Small intestine (tissue), 7 donors: ENCODE data around the gene ZBTB2. TPM values are rescaled to one million over a fixed set of nuclear protein-coding genes. Genes with fewer than 3 reads are reported as not detected.
"Not testable (repeated sequence)": the region's sequence is repeated elsewhere in the genome, so short reads cannot be mapped to it uniquely, and the experiment has no call there.

Experiments used
- DNase-seq, 2 donors: peaks; one replicate each; pipeline versions ENCODE4 v3.0.0 to v3.0.0-alpha.2; 2013
- FAIRE-seq: peaks from 2 replicates; lab custom pipeline; 2012; peaks lifted over from hg19 to GRCh38; lab: Jason Lieb, UNC
- H3K27ac ChIP-seq, 3 donors: one replicate each; pipeline ENCODE4 v1.5.1; 2013; ENCODE audit warnings: low read length in 2 of 3, mild to moderate bottlenecking in 2 of 3, control low read depth in 1 of 3, inconsistent platforms in 1 of 3, low read depth in 1 of 3, moderate library complexity in 1 of 3
- H3K27me3 ChIP-seq, 3 donors: one replicate each; pipeline ENCODE4 v1.6.1; 2013; ENCODE audit warnings: low read length in 3 of 3, inconsistent platforms in 1 of 3; ENCODE audit not compliant: control insufficient read depth in 3 of 3, insufficient read depth in 3 of 3
- H3K36me3 ChIP-seq, 3 donors: one replicate each; pipeline ENCODE4 v1.6.1; 2013; ENCODE audit warnings: low read length in 3 of 3, inconsistent platforms in 1 of 3, low read depth in 1 of 3, mild to moderate bottlenecking in 1 of 3, moderate library complexity in 1 of 3; ENCODE audit not compliant: control insufficient read depth in 3 of 3, insufficient read depth in 2 of 3
- H3K4me1 ChIP-seq, 3 donors: one replicate each; pipeline ENCODE4 v1.6.1; 2013; ENCODE audit warnings: low read length in 2 of 3, inconsistent platforms in 1 of 3, low read depth in 1 of 3, mild to moderate bottlenecking in 1 of 3, moderate library complexity in 1 of 3; ENCODE audit not compliant: control insufficient read depth in 3 of 3, insufficient read depth in 2 of 3
- H3K4me3 ChIP-seq, 3 donors: one replicate each; pipeline ENCODE4 v1.5.1; 2013; ENCODE audit warnings: low read length in 3 of 3, control low read depth in 1 of 3, inconsistent platforms in 1 of 3, low read depth in 1 of 3, mild to moderate bottlenecking in 1 of 3, moderate library complexity in 1 of 3
- H3K9me3 ChIP-seq, 2 donors: one replicate each; pipeline ENCODE4 v1.6.1; 2013; ENCODE audit warnings: low read depth in 1 of 2, low read length in 1 of 2; ENCODE audit not compliant: control insufficient read depth in 2 of 2, insufficient read depth in 1 of 2
- WGBS, 3 donors: extraction: QIAGEN DNeasy Blood & Tissue Kit; methylation state at CpG; one replicate each; pipeline ENCODE4 v1.1.7; 2013; 5-methylcytosine and 5-hydroxymethylcytosine counted together
- polyA plus RNA-seq, 4 donors: library from polyadenylated mRNA; stranded (reverse) in 3 of 4; unstranded in 1 of 4; fragments of 200-250 nt in 3 of 4; fragments of 120-200 nt in 1 of 4; gene quantifications; one replicate each; pipeline versions ENCODE4 v1.2.1 to v1.2.3, GENCODE V29; 2013
- donor health status: healthy with polysubstance abuse.
- donor health status: control.
- donor health status: control.
- donor health status: Bipolar disorder and iron deficiency.
- donor health status: healthy.

The ZBTB2 gene
- polyA plus RNA-seq, 4 donors: 7.1 to 14.7 (median 8.4) TPM

GRCh38 chr6:151357758-151358436 lies 33.5 kb downstream of the ZBTB2 start:
- no peak for FAIRE-seq
- H3K27me3 ChIP-seq: no peaks in the 10 kb centered on the region
- peaks cover 0 to 19% (median 2%) of the 10 kb centered on the region in 3 donors for H3K36me3 ChIP-seq
- H3K9me3 ChIP-seq: no peaks in the 10 kb centered on the region
- no peak for DNase-seq
- no peak overlapping the region for H3K27ac ChIP-seq
- WGBS, 3 donors: 75 to 87% (median 87%) methylated on average over 6 of the region's 6 CpGs
- H3K4me3 ChIP-seq: no peak overlapping the region
- H3K4me1 ChIP-seq: no peaks in the 10 kb centered on the region

- H3K9me3 ChIP-seq, H3K27me3 ChIP-seq, H3K27ac ChIP-seq, H3K4me3 ChIP-seq, FAIRE-seq, DNase-seq, H3K4me1 ChIP-seq: not testable (repeated sequence)
- H3K36me3 ChIP-seq: peaks cover 0 to 13% (median 2%) of the 10 kb centered on the region in 3 donors
- 88 to 94% (median 90%) methylated on average over 6 of the region's 6 CpGs for WGBS, 3 donors
Observed at GRCh38 chr6:151356983-151357382, 34.4 kb downstream of the ZBTB2 start.

- DNase-seq (no peak), FAIRE-seq (no peak)
- no peaks in the 10 kb centered on the region for H3K4me1 ChIP-seq
- no peaks in the 10 kb centered on the region for H3K27me3 ChIP-seq
- no peak overlapping the region for H3K27ac ChIP-seq
- no peak overlapping the region for H3K4me3 ChIP-seq
- H3K36me3 ChIP-seq: peaks cover 0 to 19% (median 0%) of the 10 kb centered on the region in 3 donors
- no peaks in the 10 kb centered on the region for H3K9me3 ChIP-seq
- WGBS, 3 donors: 94 to 96% (median 95%) methylated on average over 10 of the region's 10 CpGs
Observed at GRCh38 chr6:151353795-151354194, 37.6 kb downstream of the ZBTB2 start.

GRCh38 chr6:151352410-151353396 lies 38.7 kb downstream of the ZBTB2 start:
- H3K27ac ChIP-seq: no peak overlapping the region
- no peak overlapping the region for H3K4me3 ChIP-seq
- WGBS, 3 donors: 80 to 87% (median 83%) methylated on average over 19 of the region's 19 CpGs
- peaks cover 0 to 19% (median 0%) of the 10 kb centered on the region in 3 donors for H3K36me3 ChIP-seq
- no peaks in the 10 kb centered on the region for H3K9me3 ChIP-seq
- H3K27me3 ChIP-seq: no peaks in the 10 kb centered on the region
- H3K4me1 ChIP-seq: no peaks in the 10 kb centered on the region
- FAIRE-seq: no peak
- DNase-seq: no peak

GRCh38 chr6:151351731-151352130 lies 39.6 kb downstream of the ZBTB2 start:
- 95 to 97% (median 96%) methylated on average over 7 of the region's 7 CpGs for WGBS, 3 donors
- no peaks in the 10 kb centered on the region for H3K9me3 ChIP-seq

GRCh38 chr6:151351146-151351700 lies 40.1 kb downstream of the ZBTB2 start:
- no peak for DNase-seq
- no peaks in the 10 kb centered on the region for H3K27me3 ChIP-seq
- H3K36me3 ChIP-seq: peaks cover 0 to 19% (median 0%) of the 10 kb centered on the region in 3 donors
- no peak overlapping the region for H3K4me3 ChIP-seq
- WGBS, 3 donors: 95 to 97% (median 95%) methylated on average over 18 of the region's 18 CpGs
- no peak for FAIRE-seq
- H3K27ac ChIP-seq: no peak overlapping the region
- no peaks in the 10 kb centered on the region for H3K9me3 ChIP-seq
- H3K4me1 ChIP-seq: no peaks in the 10 kb centered on the region

More at GRCh38 chr6:151351731-151352130, 39.6 kb downstream of the ZBTB2 start:
- no peak for DNase-seq
- no peak overlapping the region for H3K4me3 ChIP-seq
- H3K36me3 ChIP-seq: peaks cover 0 to 19% (median 0%) of the 10 kb centered on the region in 3 donors
- no peaks in the 10 kb centered on the region for H3K4me1 ChIP-seq
- no peak overlapping the region for H3K27ac ChIP-seq
- H3K27me3 ChIP-seq: no peaks in the 10 kb centered on the region
- FAIRE-seq: no peak

- DNase-seq (peak in 1 of 2 donors; percentile 82), FAIRE-seq (no peak)
- 68 to 93% (median 77%) methylated on average over 20 of the region's 20 CpGs for WGBS, 3 donors
- Histone ChIP-seq H3K27me3 (no peaks in the 10 kb centered on the region), H3K36me3 (peaks cover 0 to 19% (median 0%) of the 10 kb centered on the region in 3 donors), H3K27ac (no peak overlapping the region), H3K4me1 (no peaks in the 10 kb centered on the region), H3K9me3 (no peaks in the 10 kb centered on the region), H3K4me3 (no peak overlapping the region)
Observed at GRCh38 chr6:151350442-151351145, 40.8 kb downstream of the ZBTB2 start.
